ENCODE data around the gene RBM34.
"Not testable (repeated sequence)": the region's sequence is repeated elsewhere in the genome, so short reads cannot be mapped to it uniquely, and the experiment has no call there.

- TF ChIP-seq CTCF (IDR thresholded peaks at IDR 0.05; ENCODE audit: poor library complexity); EZH2 (IDR thresholded peaks at IDR 0.05; ENCODE audit: borderline replicate concordance); EZH2phosphoT487 (IDR thresholded peaks at IDR 0.05; ENCODE audit: low read depth, severe bottlenecking, unreplicated experiment): not testable (repeated sequence)
Observed at GRCh38 chr1:235159930-235160329, 1.1 kb downstream of the RBM34 start.

Data from hepatocyte (in vitro differentiated cells).